Left lung (tissue), 10 donors: ENCODE measurements around the gene LAMA1. TPM values are rescaled to one million over a fixed set of nuclear protein-coding genes. Genes with fewer than 3 reads are reported as not detected.

Experiments used
- ATAC-seq: fragments of 200-7000 bp; cut with Tn5 transposase; one replicate; pipeline ENCODE4 v1.9.1; 2020; ENCODE audit warnings: moderate library complexity
- DNase-seq, 4 donors: peaks; one replicate each; pipeline ENCODE4 v3.0.0-alpha.2; 2013 to 2020
- H3K27ac ChIP-seq, 2 donors: fragments of 200-600 bp; sonication (generic) in 1 of 2; one replicate each; pipeline versions ENCODE4 v1.5.0 to v1.8.0; 2020 to 2021
- H3K27me3 ChIP-seq, 2 donors: fragments of 200-600 bp; sonication (generic) in 1 of 2; one replicate each; pipeline versions ENCODE4 v1.5.0 to v1.8.0; 2020 to 2021
- H3K36me3 ChIP-seq, 2 donors: fragments of 200-600 bp; sonication (generic) in 1 of 2; one replicate each; pipeline versions ENCODE4 v1.5.0 to v1.8.0; 2020 to 2021
- H3K4me1 ChIP-seq, 2 donors: fragments of 200-600 bp; one replicate each; pipeline ENCODE4 v1.8.0; 2021
- H3K4me3 ChIP-seq, 2 donors: fragments of 200-600 bp; sonication (generic) in 1 of 2; one replicate each; pipeline versions ENCODE4 v1.5.0 to v1.8.0; 2020 to 2021; ENCODE audit warnings: mild to moderate bottlenecking in 1 of 2
- H3K9me3 ChIP-seq, 2 donors: fragments of 200-600 bp; sonication (generic) in 1 of 2; one replicate each; pipeline versions ENCODE4 v1.5.0 to v1.8.0; 2020 to 2021
- intact Hi-C, 2 donors: fragments of 100-400 bp; cut with DNase I; formaldehyde crosslinking; loops; one replicate each; pipeline versions ENCODE4 v1.11.2 to v1.14.2; 2022
- polyA plus RNA-seq, 6 donors: library from polyadenylated mRNA; unstranded; fragments of 120-200 nt; gene quantifications; one replicate each; pipeline ENCODE4 v1.2.1, GENCODE V29; 2013; ENCODE audit not compliant: insufficient read length in 6 of 6
- total RNA-seq, 2 donors: library from RNA; stranded (reverse); fragmentation: NEBNext Ultra II Directional; extraction: Animal tissue kit (Norgen Biotek cat#: 25700); gene quantifications; one replicate each; pipeline ENCODE4 v1.2.1, GENCODE V29; 2021
- TF ChIP-seq, protein P1 (sequence below), 2 donors: fragments of 200-600 bp; sonication (generic) in 1 of 2; IDR thresholded peaks; one replicate each; pipeline versions ENCODE4 v1.5.0 to v1.8.0; 2021; ENCODE audit warnings: antibody characterized with exemption in 2 of 2
- donor health status: DM: no; HTN: yes; CAD: no.
- donor health status: DM: no; HTN: no; CAD: no.

The LAMA1 gene
- total and polyA plus RNA-seq, 8 donors = 2.4 to 22.9 (median 11.6) TPM

DNA sequence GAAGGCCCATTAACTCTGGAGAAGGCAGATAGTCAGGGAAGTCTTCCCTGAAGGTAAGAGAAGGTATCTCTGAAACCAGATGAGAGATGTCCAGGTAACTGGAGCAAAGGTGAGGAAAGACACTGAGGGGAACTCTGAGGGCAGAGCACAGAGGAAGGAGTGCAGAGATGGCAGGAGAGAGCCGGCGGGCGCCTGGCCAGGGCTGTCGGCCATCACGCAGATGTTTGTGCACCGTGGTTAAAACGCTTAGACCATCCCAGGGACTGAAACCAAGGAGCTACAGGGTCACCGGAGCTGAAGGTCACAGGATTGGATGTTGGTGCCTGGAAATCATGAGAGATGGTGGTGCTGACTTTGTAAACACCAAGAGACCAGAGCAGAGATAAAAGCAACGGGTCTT is 55.4 kb downstream of the LAMA1 start:
- Histone ChIP-seq H3K4me1 (no peaks in the 10 kb centered on the region), H3K9me3 (no peaks in the 10 kb centered on the region), H3K4me3 (no peak overlapping the region), H3K27ac (no peak overlapping the region), H3K36me3 (no peaks in the 10 kb centered on the region), H3K27me3 (peaks cover 0 to 9% of the 10 kb centered on the region in 2 donors)
- TF ChIP-seq, protein P1, sequence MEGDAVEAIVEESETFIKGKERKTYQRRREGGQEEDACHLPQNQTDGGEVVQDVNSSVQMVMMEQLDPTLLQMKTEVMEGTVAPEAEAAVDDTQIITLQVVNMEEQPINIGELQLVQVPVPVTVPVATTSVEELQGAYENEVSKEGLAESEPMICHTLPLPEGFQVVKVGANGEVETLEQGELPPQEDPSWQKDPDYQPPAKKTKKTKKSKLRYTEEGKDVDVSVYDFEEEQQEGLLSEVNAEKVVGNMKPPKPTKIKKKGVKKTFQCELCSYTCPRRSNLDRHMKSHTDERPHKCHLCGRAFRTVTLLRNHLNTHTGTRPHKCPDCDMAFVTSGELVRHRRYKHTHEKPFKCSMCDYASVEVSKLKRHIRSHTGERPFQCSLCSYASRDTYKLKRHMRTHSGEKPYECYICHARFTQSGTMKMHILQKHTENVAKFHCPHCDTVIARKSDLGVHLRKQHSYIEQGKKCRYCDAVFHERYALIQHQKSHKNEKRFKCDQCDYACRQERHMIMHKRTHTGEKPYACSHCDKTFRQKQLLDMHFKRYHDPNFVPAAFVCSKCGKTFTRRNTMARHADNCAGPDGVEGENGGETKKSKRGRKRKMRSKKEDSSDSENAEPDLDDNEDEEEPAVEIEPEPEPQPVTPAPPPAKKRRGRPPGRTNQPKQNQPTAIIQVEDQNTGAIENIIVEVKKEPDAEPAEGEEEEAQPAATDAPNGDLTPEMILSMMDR (IDR thresholded peaks at IDR 0.05) = no peak
- intact Hi-C loops = no loop called here
- DNase-seq = no peak
- no peak for ATAC-seq

DNA sequence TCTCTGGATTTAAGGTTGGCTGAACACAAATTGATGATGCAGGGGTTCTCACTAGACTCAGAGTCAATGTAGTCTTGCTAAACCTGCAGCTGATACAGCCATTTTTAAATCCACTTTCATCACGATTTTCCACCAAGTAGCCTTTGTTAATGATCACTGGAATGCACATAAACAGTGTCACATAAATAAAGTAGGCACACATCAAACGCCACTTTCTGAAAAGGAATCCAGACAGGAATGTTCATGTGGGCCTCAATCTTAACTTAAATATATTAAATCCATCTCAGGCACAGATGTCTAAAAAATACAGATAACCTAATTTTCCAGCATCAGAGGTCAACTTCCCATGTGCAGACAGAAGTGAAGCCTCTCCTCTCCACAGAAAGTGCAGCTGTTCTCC is 58.3 kb downstream of the LAMA1 start:
- H3K27me3 ChIP-seq = peaks cover 0 to under 1% of the 10 kb centered on the region in 2 donors
- intact Hi-C loops = no loop called here
- H3K4me3 ChIP-seq = no peak overlapping the region
- ATAC-seq (no peak), DNase-seq (no peak)
- H3K4me1 ChIP-seq = no peaks in the 10 kb centered on the region
- no peak overlapping the region for H3K27ac ChIP-seq
- H3K36me3 ChIP-seq = no peaks in the 10 kb centered on the region
- TF ChIP-seq, protein P1 (IDR thresholded peaks at IDR 0.05) = no peak
- H3K9me3 ChIP-seq = no peaks in the 10 kb centered on the region

DNA sequence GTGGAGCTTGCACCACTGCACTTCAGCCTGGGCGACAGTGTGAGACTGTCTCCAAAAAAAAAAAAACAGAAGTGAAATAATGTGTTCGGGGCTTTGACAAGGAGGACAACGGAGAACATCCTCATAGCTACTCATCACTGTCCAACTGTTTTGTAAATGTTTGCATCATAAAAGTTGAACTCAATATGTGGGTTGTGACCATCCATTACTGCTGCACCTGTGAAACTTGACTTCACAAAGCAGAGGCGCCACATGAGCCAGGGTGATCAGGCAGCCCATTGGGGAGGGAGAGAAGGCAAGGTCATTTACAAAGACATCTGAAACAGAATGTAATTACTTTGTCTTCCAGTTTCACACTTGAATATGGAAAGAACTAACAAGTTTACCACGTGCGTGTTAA is 61.6 kb downstream of the LAMA1 start:
- Histone ChIP-seq H3K4me3 (no peak overlapping the region), H3K9me3 (no peaks in the 10 kb centered on the region), H3K4me1 (no peaks in the 10 kb centered on the region), H3K27me3 (no peaks in the 10 kb centered on the region), H3K36me3 (no peaks in the 10 kb centered on the region), H3K27ac (no peak overlapping the region)
- DNase-seq (no peak), ATAC-seq (no peak)
- TF ChIP-seq, protein P1 (IDR thresholded peaks at IDR 0.05) = no peak
- intact Hi-C loops = no loop called here

DNA sequence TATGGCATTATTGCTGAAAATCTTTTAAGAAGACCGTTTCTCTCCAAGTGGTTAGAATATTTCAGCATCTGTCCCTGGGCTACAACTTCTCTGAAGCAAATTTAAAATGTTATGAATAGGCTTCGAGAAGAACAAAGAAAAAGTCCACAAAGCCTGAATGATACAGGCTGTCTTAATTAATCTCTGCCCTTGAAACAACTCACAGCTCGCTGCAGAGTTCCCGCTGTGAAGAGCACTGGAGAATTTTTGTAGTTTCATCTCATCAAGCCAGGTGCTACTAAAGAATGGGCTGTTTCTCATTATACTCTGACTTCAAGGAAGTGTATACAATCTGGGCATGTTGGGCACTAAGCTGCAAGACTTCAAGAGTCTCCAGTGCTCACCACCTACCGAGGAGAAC is 67.6 kb downstream of the LAMA1 start:
- no peaks in the 10 kb centered on the region for H3K4me1 ChIP-seq
- DNase-seq (no peak), ATAC-seq (no peak)
- H3K36me3 ChIP-seq = no peaks in the 10 kb centered on the region
- H3K27me3 ChIP-seq = no peaks in the 10 kb centered on the region
- no peak overlapping the region for H3K4me3 ChIP-seq
- no peak overlapping the region for H3K27ac ChIP-seq
- no peaks in the 10 kb centered on the region for H3K9me3 ChIP-seq
- TF ChIP-seq, protein P1 (IDR thresholded peaks at IDR 0.05) = no peak
- intact Hi-C loops = no loop called here

DNA sequence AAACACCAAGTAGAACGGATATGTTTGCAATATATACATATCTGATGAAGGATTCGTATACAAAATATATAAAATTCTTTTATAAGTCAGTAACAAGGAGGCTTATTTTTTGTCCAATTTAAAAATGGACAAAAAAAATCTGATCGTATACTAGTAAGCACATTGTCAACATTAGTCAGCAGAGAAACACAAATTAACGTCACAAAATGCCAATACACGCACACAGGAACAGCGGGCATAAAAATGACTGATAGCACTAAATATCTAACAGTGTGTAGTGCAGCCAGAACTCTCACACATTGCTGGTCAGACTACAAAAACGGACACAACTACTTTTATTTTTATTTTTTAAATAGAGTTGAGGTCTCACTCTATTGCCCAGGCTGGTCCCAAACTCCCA is 69.5 kb downstream of the LAMA1 start:
- H3K27ac ChIP-seq = no peak overlapping the region
- intact Hi-C loops = no loop called here
- no peaks in the 10 kb centered on the region for H3K36me3 ChIP-seq
- ATAC-seq (no peak), DNase-seq (no peak)
- no peaks in the 10 kb centered on the region for H3K9me3 ChIP-seq
- H3K4me3 ChIP-seq = no peak overlapping the region
- H3K27me3 ChIP-seq = no peaks in the 10 kb centered on the region
- TF ChIP-seq, protein P1 (IDR thresholded peaks at IDR 0.05) = no peak
- H3K4me1 ChIP-seq = no peaks in the 10 kb centered on the region
